Left ventricle myocardium superior (tissue), 1 donor: ENCODE data around the gene LRMDA. TPM values are rescaled to one million over a fixed set of nuclear protein-coding genes. Genes with fewer than 3 reads are reported as not detected.

Source experiments
- ATAC-seq: fragments of 200-7000 bp; cut with Tn5 transposase; one replicate; pipeline ENCODE4 v1.9.1; 2020; ENCODE audit warnings: mild to moderate bottlenecking, moderate library complexity
- DNase-seq: peaks from one replicate; pipeline ENCODE4 v3.0.0-alpha.2; 2020
- intact Hi-C: fragments of 100-400 bp; cut with micrococcal nuclease; formaldehyde crosslinking; loops from one replicate; pipeline ENCODE4 v1.11.0; 2022
- total RNA-seq: library from RNA; stranded (reverse); fragmentation: NEBNext Ultra II Directional; extraction: Animal tissue kit (Norgen Biotek cat#: 25700); gene quantifications from one replicate; pipeline ENCODE4 v1.2.1, GENCODE V29; 2021
- donor health status: DM: no; HTN: yes; CAD: no; lungs with severe emphysema.

The LRMDA gene
- total RNA-seq, 1 donor from 2014 or later, result 23.1 TPM

DNA sequence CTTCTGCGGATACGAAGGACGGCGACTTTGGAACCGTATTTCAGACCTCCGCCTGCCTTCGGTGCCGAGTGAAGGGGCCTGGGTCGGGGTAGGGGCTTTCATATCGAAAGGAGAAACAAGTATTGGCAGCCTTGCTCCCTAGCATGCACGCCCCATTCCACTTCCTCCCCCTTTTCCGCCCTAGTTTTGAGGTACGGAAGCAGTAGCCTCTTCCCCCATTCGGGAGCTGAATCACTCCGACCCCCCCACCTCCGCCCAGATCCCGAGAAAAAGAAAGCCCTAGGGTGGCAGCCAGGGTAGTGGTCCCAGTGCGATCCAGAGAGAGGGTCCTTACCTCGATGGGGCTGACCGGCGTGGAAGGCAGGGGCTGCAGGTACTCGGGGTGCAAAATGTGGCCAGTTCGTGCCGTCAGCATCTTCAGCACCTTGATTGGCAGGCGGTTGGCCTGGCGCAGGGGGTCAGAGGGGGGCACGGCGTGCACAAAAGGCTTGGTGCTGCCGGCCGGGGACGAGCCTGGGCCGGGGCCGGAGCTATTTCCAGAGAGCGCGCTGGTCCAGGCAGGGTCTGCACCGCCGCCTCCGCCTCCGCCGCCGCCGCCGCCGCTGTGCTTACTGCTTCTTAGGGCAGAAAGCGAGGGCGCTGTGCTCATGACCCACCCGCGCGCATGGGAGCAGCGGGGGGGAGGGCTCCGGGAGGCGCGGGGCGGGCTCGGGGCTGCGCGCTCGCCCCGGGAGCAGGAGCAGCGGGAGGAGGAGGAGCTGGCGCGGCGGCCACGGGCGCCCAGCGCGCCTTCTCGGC lies 30.5 kb upstream of the LRMDA start:
- DNase-seq (peak; percentile 80), ATAC-seq (peak; percentile 37)
- intact Hi-C loops, result loop anchor here (10.0 kb wide), 1 partner anchor 904 kb away; no protein-coding TSS in a partner anchor

DNA sequence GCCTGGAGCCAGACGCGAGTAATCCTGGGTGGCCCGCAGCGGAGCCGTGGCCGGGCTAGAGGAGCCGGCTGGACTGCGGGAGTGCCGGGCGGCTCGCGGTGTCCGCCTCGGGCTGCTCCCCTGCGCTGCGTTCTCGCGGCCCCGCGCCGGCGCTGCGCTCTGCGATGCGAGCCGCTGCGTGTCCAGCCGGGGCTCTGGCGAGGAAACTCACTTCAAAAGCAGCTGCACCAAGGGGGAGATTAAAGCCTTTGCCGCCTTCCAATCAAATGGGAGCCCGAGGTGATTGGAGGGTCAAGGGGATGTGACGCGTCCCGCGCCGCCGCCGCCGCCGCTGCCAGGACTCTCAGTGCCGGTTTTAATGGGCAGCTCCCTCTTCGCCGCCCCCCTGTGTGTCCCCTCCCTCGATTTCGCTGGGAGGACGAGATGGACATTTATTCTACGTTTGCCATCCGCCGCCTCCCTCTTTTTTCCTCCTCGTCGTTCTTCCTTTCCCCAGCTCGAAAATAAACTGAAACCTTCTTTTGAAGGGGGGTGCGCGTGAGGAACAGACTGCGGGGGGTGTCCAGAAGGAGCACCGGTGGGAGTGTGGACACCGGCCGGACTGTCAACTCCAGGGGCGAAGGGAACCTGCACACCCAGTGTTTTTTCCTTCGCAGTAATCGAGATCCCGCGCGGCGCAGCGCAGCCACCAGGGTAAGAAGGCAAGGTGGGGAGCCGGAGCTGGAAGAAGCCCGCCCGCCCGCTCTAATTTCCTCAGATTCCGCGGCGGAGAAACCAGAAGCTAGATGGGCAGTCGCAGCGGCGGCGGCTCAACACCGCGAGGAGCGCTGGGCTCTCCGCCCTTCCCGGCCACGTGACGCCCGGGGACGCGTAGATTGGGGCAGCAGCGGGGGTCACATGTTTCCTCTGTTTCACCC lies 29.6 kb upstream of the LRMDA start, which contains the start of gene ZNF503:
ZNF503 (minus strand) TSS at position 196 of the 917 bp plus-strand sequence. CDS start 345 bp downstream, outside the sequence.
- DNase-seq (peak; percentile 98), ATAC-seq (peak; percentile 82)
- intact Hi-C loops, result loop anchor here (10.0 kb wide), 1 partner anchor 903 kb away; no protein-coding TSS in a partner anchor

DNA sequence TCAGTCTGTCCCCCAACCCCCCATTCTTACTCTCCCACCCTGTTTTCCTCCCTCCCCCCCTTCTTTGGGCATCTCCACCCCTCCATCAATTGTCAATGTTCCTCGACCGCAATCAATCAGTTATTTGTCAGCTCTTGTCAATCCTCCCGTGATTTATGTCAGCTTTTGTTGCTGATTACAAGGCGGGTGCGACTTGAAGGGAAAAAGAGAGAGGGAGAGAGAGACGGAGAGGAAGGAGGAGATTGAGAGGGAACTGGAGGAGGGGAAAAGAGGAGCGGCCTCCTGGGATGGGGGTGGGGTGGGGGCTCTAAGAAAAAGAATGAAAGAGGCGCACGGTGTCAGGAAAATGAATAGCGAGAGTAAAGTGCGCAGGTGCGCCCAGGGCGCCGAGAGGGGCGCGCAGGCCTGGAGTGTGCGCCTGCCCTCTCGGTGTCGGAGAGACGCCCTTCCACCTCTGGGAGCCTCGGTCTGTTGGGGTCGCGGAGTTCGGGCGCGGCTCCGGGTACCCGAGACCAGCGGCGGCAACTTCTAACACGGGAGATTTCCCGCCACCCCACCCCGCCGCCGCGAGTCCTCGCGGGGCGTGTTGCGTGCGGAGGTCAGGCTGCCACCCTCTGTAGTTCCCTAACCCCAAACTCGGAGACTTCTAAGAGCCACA lies 28.8 kb upstream of the LRMDA start:
- intact Hi-C loops, result loop anchor here (10.0 kb wide), 1 partner anchor 902 kb away; no protein-coding TSS in a partner anchor
- ATAC-seq (peak; percentile 2), DNase-seq (peak; percentile 58)

GRCh38 chr10:75403144-75403938 lies 28.1 kb upstream of the LRMDA start:
- ATAC-seq (no peak), DNase-seq (peak; percentile 54)
- intact Hi-C loops, result loop anchor here (10.0 kb wide), 1 partner anchor 901 kb away; no protein-coding TSS in a partner anchor

DNA sequence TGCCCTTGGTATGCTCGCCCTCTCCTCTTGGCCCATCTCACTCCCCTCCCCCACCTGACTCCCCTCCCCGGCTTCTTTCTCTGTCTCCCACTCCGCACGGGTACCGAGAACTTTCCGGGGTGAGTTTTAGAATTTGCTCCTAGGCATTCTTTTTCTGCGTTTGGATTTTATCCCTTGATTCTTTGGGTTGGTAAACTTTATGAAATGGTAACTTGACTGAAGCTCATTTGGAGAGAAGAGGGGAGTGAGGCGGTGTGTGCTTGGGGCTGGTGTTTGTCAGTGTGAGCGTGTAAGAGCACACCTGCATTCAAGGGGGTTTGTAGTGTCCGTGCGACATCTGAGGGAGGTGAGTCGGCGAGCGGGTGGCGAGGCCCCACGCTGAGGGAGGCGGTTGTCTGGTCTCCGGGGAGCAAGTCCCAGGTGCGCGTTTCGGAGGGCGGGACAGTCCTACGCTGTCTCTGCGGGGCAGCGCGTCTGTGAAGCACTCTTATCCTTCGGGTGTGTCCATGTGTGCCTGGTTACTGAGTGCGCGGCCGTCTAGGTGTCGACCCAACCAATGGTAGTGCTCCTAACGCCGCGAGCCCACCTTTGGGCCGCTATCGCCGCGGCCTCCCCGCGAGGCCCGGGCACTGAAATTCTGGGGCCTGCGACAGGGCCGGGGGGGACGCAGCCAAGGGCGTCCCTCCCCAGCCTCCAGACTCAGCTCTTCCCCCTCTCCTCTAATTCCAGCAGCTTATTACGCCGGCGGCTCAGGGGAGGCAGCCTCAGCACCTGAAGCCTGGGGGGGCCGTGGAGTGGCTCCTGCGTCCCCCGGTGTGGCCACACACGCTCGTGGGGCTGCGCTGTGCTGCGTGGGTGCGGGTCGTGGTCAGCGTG lies 27.2 kb upstream of the LRMDA start:
- intact Hi-C loops, result loop anchor here (10.0 kb wide), 1 partner anchor 901 kb away; no protein-coding TSS in a partner anchor
- DNase-seq, result peak; percentile 45

DNA sequence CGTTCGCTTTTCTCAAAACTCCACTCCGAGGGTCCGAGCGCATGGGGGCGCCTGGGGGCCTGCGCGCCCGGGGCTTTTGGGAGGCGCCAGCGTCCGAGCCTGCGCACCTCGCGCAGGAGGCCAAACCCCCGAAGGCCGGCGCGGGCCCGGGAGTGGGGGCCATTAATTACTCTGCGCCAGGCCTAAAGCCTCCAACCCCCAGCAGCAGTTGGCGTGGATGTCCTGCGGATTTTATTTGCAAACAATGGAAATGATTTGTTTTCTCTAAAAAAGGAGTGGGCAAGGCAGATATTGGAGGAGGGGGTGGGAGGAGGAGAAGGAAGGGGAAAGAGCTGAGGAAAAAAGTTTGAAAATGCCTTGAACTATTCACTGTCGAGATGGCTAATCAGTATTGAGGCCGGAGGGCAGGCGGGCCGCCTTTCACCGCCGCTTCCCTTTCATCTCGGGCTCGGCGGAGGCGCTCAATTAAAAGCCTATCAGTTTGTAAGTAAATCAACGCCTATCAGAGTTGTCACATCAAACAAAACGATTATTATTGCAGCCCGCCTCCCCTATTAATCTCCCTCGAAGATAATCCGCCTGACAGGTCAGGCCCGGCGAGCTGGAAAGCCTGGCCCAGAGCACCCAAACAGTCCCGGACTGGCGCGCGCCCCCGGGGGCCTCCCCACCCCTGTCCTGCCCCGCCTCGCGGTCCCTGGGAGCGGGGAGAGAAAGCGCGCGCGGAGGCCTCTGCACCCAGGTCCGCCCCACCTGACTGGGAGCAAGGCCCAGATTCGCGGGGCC lies 26.4 kb upstream of the LRMDA start:
- DNase-seq (peak; percentile 41), ATAC-seq (no peak)
- intact Hi-C loops, result loop anchor here (10.0 kb wide), 1 partner anchor 900 kb away; no protein-coding TSS in a partner anchor

More for the DNA sequence above, 27.2 kb upstream of the LRMDA start:
- no peak for ATAC-seq

DNA sequence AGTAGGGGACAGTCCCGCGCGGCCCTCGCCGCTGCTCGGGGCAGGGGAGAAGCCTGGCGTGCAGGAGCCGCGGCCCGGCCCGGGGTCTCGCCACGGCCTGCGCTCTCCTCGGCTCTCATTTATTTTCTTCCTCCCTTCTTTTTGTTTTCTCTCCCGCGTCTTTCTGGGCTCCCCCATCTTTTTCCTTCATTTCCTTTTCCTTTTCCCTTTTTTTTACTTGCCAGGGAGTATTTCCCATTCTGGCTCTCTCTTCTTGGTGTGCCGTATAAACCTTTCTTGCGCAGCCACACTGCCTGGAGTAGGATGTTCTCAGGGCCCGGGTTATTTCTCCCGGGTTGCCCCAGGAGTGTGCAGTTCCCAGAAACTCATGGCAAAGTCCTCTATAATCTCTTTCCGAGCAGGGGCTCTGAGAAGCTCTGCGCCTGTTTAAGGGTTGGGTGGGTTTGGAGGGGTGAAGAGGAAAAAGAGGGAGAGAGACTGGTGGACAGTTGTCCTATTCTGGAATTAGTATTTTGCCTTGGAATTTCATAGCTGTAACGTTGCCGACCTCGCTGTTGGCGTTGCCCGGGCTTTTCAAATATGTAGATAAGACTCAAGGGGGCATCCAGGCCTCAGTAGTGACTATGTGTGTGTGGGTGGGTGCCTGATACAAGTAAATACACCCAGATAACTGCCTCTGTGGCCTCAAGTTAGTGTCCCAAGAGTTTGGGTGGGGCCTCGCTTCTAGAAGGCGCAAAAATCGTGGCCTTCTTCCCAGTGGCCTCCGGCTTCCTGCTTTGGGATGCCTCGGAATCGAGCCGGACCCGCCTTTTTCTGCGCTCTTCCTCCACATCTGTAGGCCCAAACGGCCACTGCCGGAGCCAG lies 25.6 kb upstream of the LRMDA start:
- ATAC-seq (no peak), DNase-seq (no peak)
- intact Hi-C loops, result loop anchor here (10.0 kb wide), 1 partner anchor 899 kb away; no protein-coding TSS in a partner anchor

- ATAC-seq (no peak), DNase-seq (no peak)
- intact Hi-C loops, result loop anchor here (10.0 kb wide), 1 partner anchor 898 kb away; no protein-coding TSS in a partner anchor
These were observed 24.8 kb upstream of the LRMDA start for GRCh38 chr10:75406462-75407223.

- ATAC-seq (no peak), DNase-seq (no peak)
- intact Hi-C loops, result loop anchor here (10.0 kb wide), 1 partner anchor 898 kb away; no protein-coding TSS in a partner anchor
These were observed 24.2 kb upstream of the LRMDA start for GRCh38 chr10:75407224-75407712.

DNA sequence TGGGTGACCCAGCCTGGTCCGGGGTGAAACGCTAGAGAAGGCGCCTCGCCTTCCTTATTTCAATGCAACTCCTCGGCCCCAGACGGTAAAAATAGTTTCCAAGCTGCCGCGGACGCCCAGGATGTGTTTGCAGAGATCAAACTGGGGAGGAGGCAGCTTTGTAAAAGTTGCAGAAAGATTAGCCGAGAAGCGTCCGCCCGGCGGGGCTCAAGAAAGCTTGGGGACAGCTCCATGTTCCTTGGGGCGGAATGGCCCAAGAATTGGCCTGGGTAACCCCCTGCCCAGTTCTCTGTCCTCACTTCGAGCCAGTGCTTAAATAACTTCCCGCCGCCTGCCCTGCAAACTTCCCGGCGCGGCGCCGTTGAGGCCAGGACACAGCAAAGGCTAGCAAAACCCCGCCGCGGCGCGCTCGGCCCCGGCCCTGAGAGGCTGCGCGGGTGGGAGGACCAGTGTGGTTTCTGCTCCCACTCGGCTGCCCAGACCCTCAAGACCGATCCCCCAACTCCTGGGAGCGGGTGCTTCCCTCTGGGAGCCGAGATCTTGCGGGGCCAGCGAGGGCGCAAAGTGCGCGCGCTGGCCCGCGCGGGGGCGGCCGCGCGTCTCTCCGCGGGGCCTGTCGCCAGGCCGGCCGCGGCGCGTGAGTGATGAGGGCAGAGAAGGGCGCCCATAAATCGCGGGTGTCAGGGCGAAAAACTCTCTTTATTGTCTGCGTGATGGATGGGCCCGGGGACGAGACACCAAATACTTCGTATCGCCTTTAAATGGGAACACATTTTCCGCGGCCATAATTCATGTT lies 23.5 kb upstream of the LRMDA start:
- intact Hi-C loops, result loop anchor here (10.0 kb wide), 1 partner anchor 897 kb away; no protein-coding TSS in a partner anchor
- peak; percentile 68 for DNase-seq
- ATAC-seq, result peak; percentile 43

- peak; percentile 9 for ATAC-seq
- intact Hi-C loops, result loop anchor here (10.0 kb wide), 1 partner anchor 896 kb away; no protein-coding TSS in a partner anchor
These were observed 22.9 kb upstream of the LRMDA start for GRCh38 chr10:75408509-75408875.

DNA sequence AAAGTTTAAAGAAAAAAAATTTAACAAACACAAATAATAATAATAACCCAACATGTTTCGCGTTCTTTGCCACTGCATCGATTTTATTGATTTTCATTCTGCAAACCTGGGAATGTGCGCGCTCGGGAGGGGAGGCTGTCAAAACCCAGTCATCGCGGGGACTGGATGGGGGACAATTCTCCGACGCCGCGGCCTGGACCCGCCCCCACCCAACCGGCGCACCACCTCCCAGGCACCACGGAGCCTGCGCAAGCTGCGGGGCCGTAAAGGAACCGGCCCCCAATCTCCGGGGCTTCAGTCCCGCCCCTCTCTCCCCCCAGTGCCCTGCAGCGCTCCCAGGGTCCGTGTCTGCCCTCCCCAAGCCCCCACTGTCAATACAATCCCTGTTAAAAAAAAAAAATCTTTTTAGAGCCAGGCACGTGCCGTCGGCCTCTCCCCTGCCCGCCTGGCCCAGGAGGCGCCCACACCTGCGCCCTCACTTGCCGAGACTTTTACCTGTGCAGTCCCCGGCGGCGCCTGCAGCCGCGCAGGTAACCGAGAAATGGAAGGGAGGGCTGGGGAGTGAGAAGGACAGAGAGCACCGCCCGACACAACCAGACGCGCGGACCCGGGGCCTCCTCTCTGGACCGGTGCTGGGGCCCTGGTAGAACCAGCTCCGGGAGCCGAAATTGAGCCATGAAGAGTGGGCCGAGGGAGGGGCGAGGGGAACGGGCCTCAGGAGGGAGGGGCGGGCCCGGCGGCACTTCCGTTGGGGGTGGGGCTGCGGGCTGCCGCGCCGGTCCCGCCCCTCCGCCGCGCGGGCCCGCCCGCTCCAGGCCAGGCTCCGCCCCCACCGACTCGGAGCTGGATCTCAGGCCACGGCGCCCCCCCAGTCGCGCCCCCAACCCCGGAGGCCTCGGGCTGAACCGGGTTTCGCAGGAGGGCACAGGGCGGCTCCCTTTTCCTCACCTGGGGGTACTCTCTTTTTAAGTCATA lies 22.2 kb upstream of the LRMDA start:
- ATAC-seq, result peak; percentile 94
- intact Hi-C loops, result loop anchor here (10.0 kb wide), 1 partner anchor 896 kb away; no protein-coding TSS in a partner anchor

More at GRCh38 chr10:75408509-75408875, 22.9 kb upstream of the LRMDA start:
- peak; percentile 44 for DNase-seq

More for the DNA sequence above, 22.2 kb upstream of the LRMDA start:
- peak; percentile 89 for DNase-seq
